ENCODE measurements around the gene ERBB2. TPM values are rescaled to one million over a fixed set of nuclear protein-coding genes. Genes with fewer than 3 reads are reported as not detected.
"Not testable (repeated sequence)": the region's sequence is repeated elsewhere in the genome, so short reads cannot be mapped to it uniquely, and the experiment has no call there.

ERBB2 gene
- total RNA-seq, 2 experiments from 2014 or later, result 4.5 to 4.6 TPM

GRCh38 chr17:39702901-39703893 lies 3.3 kb downstream of the ERBB2 start:
- ChIA-PET CTCF (interaction anchor here (1.4 kb wide), 1 partner anchor 38 kb away, joined by 3 read pairs; the partner anchor contains the start of gene TCAP), POLR2A (interaction anchor here (0.5 kb wide), 1 partner anchor 15 kb away, joined by 6 read pairs; the partner anchor contains the start of gene PGAP3)
- H3K27ac Mint-ChIP-seq, result peak overlapping the region; percentile 44

DNA sequence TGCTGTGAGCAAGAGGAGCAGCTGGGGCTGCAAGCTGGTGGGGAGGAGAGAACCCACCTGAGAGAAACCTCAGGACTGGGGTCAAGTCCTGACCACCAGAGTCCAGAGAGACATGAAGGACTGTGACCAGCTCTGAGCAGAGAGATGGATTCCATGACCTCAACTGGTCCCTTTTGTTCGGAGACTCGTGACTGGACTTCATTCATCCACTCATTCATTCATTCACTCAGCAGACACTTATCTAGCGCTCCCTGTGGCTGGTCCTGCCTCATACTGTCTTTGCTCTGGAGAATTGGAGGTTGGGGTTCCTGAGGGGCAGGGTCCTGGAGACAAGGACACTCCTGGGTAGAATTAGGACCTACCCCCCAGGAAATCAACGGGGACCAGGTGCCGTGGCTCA lies 4.0 kb downstream of the ERBB2 start:
- H3K4me1 Mint-ChIP-seq, result peaks cover 27% of the 10 kb centered on the region
- H3K9me3 Mint-ChIP-seq, result no peaks in the 10 kb centered on the region
- H3K36me3 Mint-ChIP-seq (ENCODE audit: low read depth), result peaks cover 2% of the 10 kb centered on the region
- ChIA-PET CTCF (interaction anchor here (1.6 kb wide), 1 partner anchor 81 kb away, joined by 4 read pairs; no protein-coding TSS in a partner anchor), POLR2A (no interaction called here)
- H3K27me3 Mint-ChIP-seq, result peaks cover 40% of the 10 kb centered on the region
- no peak for DNase-seq
- H3K27ac Mint-ChIP-seq, result no peak overlapping the region
- H3K4me3 Mint-ChIP-seq, result no peak overlapping the region

More at GRCh38 chr17:39702901-39703893, 3.3 kb downstream of the ERBB2 start:
- no peak for DNase-seq
- H3K4me1 Mint-ChIP-seq, result peaks cover 24% of the 10 kb centered on the region
- H3K4me3 Mint-ChIP-seq, result no peak overlapping the region
- H3K36me3 Mint-ChIP-seq (ENCODE audit: low read depth), result peaks cover 3% of the 10 kb centered on the region
- H3K27me3 Mint-ChIP-seq, result peaks cover 42% of the 10 kb centered on the region
- no peaks in the 10 kb centered on the region for H3K9me3 Mint-ChIP-seq

DNA sequence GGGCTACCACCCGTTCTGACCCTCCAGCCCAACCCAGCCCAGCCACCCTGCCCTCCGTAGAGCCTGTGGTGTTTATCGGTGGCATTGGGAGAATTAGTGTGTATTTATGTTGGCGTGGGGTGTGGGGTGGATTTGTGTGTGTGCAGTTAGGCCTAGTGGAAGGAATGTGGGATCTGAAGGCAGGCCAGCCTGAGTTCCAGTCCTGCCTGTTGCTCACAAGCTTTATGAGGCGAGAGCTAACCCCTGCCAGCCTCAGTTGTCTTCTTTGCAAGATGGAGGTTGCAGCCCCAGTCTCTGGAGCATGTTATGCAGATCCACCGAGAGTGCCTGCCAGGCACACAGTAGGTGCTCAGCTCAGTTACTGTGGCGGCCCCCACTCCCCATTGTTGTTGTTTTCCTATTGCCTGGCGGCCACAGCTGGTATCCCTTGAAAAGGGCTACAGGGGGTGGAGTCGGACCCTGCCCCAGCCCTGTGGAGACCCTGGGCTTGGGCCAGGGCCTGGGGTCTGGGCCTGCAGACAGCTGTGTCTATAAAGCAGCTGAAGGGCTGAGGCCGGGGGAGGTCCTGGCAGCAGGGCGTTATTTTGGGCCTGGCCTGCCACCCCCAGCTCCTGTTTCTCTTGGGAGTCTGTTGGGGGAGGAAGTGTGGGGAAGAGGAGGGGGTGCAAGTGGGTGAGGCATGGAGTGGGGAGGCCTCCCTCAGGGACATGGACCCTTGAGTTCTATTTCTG lies 5.1 kb downstream of the ERBB2 start:
- POLR2A ChIA-PET, result no interaction called here
- Mint-ChIP-seq H3K27ac (no peak overlapping the region), H3K4me3 (no peak overlapping the region), H3K9me3 (no peaks in the 10 kb centered on the region), H3K36me3 (ENCODE audit: low read depth) (no peaks in the 10 kb centered on the region), H3K4me1 (peaks cover 28% of the 10 kb centered on the region), H3K27me3 (peaks cover 31% of the 10 kb centered on the region)
- DNase-seq, result no peak
- CTCF ChIA-PET, result interaction anchor here (0.8 to 1.6 kb wide), 4 partner anchors 25 to 83 kb away, joined by 3 to 4 read pairs (median 4); no protein-coding TSS in a partner anchor

DNA sequence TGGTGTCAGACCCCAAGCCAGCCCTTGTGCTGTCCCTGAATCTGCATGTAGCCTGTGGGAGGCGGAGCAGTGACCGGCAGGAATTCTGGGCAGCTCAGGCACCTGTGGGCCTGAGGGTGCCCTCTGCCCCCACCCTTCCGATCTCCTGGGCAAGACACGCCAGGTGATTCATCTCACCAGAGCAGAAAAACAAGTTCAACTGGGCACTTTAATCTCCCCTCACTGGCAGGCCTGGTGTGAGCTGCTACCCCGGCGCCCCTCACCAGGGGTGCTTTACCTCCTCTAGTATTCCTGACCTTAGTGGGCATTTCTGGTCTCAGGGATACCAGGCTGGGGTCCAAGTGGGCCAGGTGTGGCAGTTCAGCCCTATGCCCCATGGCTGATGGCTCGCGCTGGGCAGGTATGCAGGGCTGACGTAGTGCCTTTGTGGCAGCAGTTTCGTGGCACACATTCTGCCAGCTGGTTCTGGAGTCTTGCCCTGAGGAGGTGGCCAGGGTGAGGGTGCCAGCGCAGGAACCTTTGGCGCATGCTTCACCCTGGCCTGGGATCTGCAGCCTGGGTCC lies 6.0 kb downstream of the ERBB2 start:
- CTCF ChIA-PET, result interaction anchor here (1.5 kb wide), 1 partner anchor 75 kb away, joined by 4 read pairs; no protein-coding TSS in a partner anchor
- H3K27me3 Mint-ChIP-seq, result peaks cover 25% of the 10 kb centered on the region
- no peak for DNase-seq
- no peaks in the 10 kb centered on the region for H3K36me3 Mint-ChIP-seq (ENCODE audit: low read depth)
- H3K9me3 Mint-ChIP-seq, result no peaks in the 10 kb centered on the region
- H3K27ac Mint-ChIP-seq, result no peak overlapping the region
- no peak overlapping the region for H3K4me3 Mint-ChIP-seq
- H3K4me1 Mint-ChIP-seq, result peaks cover 28% of the 10 kb centered on the region
- POLR2A ChIA-PET, result no interaction called here

- POLR2A ChIA-PET, result no interaction called here
Measured at GRCh38 chr17:39706383-39706782, 6.5 kb downstream of the ERBB2 start.

DNA sequence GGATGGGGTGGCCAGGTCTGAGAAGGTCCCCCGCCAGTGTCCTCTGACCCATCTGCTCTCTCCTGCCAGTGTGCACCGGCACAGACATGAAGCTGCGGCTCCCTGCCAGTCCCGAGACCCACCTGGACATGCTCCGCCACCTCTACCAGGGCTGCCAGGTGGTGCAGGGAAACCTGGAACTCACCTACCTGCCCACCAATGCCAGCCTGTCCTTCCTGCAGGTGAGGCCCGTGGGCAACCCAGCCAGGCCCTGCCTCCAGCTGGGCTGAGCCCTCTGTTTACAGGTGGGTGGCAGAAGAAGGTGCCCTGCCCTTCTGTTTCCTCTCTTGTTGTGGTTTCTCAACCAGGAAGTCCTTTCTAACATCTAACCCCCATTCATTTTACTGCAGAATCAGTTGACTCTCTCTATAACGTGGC lies 7.1 kb downstream of the ERBB2 start:
- H3K4me3 Mint-ChIP-seq, result no peak overlapping the region
- ChIA-PET CTCF (interaction anchor here (1.1 kb wide), 1 partner anchor 11 kb away, joined by 4 read pairs; no protein-coding TSS in a partner anchor), POLR2A (no interaction called here)
- no peaks in the 10 kb centered on the region for H3K36me3 Mint-ChIP-seq (ENCODE audit: low read depth)
- H3K27ac Mint-ChIP-seq, result peak overlapping the region; percentile 64
- peaks cover 14% of the 10 kb centered on the region for H3K27me3 Mint-ChIP-seq
- no peaks in the 10 kb centered on the region for H3K9me3 Mint-ChIP-seq
- H3K4me1 Mint-ChIP-seq, result peaks cover 28% of the 10 kb centered on the region
- peak; percentile 46 for DNase-seq

More at GRCh38 chr17:39706383-39706782, 6.5 kb downstream of the ERBB2 start:
- Mint-ChIP-seq H3K27ac (peak overlapping the region; percentile 64), H3K4me1 (peaks cover 28% of the 10 kb centered on the region), H3K4me3 (no peak overlapping the region), H3K27me3 (peaks cover 20% of the 10 kb centered on the region), H3K36me3 (ENCODE audit: low read depth) (no peaks in the 10 kb centered on the region), H3K9me3 (no peaks in the 10 kb centered on the region)
- CTCF ChIA-PET, result no interaction called here
- DNase-seq, result no peak

- ChIA-PET POLR2A (no interaction called here), CTCF (no interaction called here)
- Mint-ChIP-seq H3K4me3 (no peak overlapping the region), H3K36me3 (ENCODE audit: low read depth) (no peaks in the 10 kb centered on the region), H3K4me1 (peaks cover 27% of the 10 kb centered on the region), H3K9me3 (no peaks in the 10 kb centered on the region), H3K27me3 (no peaks in the 10 kb centered on the region), H3K27ac (peak overlapping the region; percentile 70)
- DNase-seq, result no peak
Measured at GRCh38 chr17:39709319-39709997, 9.6 kb downstream of the ERBB2 start.

DNA sequence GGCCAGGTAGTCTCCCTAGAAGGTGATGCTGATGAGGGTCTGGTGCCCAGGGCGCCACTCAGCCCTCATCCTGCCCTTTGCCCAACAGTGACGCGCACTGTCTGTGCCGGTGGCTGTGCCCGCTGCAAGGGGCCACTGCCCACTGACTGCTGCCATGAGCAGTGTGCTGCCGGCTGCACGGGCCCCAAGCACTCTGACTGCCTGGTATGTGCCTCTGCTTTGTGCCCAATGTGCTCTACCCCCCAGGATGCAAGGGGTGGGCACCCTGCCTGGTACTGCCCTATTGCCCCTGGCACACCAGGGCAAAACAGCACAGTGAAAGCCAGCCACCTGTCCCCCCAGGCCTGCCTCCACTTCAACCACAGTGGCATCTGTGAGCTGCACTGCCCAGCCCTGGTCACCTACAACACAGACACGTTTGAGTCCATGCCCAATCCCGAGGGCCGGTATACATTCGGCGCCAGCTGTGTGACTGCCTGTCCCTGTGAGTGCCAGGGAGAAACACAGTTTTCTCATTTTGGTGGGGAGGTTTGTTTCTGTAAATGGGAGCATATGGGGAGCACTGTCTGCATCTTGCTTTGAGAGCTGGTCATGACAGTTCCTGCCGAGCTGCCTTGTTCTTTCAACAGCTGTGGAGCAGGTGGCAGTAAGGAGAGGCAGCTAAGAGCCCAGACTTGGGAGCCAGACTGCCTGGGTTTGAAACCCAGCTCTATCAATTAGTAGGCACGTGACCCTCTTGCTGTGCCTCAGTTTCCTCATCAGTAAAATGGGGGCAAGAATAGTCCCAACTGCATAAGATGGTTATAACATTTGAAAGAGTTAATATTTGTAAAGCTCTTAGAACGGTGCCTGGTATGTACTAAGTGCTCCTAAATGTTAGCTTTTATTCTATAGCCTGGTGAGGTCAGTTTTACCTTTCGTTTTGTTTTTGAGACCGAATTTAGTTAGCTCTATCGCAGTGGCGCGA lies 10.4 kb downstream of the ERBB2 start:
- H3K36me3 Mint-ChIP-seq (ENCODE audit: low read depth), result no peaks in the 10 kb centered on the region
- CTCF ChIA-PET, result interaction anchor here (1.2 kb wide), 1 partner anchor 270 kb away, joined by 3 read pairs; the partner anchor contains the start of gene PSMD3
- H3K9me3 Mint-ChIP-seq, result no peaks in the 10 kb centered on the region
- H3K4me1 Mint-ChIP-seq, result peaks cover 27% of the 10 kb centered on the region
- POLR2A ChIA-PET, result no interaction called here
- H3K27ac Mint-ChIP-seq, result peak overlapping the region; percentile 70
- DNase-seq, result no peak
- H3K4me3 Mint-ChIP-seq, result no peak overlapping the region
- H3K27me3 Mint-ChIP-seq, result no peaks in the 10 kb centered on the region

DNA sequence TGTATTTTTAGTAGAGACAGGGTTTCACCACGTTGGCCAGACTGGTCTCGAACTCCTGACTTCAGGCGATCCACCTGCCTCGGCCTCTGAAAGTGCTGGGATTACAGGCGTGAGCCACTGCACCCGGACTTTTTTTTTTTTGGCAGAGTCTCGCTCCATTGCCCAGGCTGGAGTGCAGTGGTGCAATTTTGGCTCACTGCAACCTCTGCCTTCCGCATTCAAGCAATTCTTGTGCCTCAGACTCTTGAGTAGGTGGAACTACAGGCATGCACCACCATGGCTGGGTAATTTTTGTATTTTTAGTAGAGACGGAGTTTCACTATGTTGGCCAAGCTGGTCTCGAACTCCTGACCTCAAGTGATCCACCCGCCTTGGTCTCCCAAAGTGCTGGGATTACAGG lies 11.2 kb downstream of the ERBB2 start:
- H3K4me3 Mint-ChIP-seq; H3K36me3 Mint-ChIP-seq (ENCODE audit: low read depth); DNase-seq; H3K27ac Mint-ChIP-seq; H3K27me3 Mint-ChIP-seq; H3K9me3 Mint-ChIP-seq; POLR2A ChIA-PET: not testable (repeated sequence)
- CTCF ChIA-PET, result interaction anchor here (1.2 kb wide), 1 partner anchor 269 kb away, joined by 3 read pairs; the partner anchor contains the start of gene PSMD3
- H3K4me1 Mint-ChIP-seq, result peaks cover 27% of the 10 kb centered on the region

DNA sequence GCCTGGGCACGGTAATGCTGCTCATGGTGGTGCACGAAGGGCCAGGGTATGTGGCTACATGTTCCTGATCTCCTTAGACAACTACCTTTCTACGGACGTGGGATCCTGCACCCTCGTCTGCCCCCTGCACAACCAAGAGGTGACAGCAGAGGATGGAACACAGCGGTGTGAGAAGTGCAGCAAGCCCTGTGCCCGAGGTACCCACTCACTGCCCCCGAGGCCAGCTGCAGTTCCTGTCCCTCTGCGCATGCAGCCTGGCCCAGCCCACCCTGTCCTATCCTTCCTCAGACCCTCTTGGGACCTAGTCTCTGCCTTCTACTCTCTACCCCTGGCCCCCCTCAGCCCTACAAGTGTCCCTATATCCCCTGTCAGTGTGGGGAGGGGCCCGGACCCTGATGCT lies 12.0 kb downstream of the ERBB2 start:
- H3K4me3 Mint-ChIP-seq, result no peak overlapping the region
- ChIA-PET POLR2A (no interaction called here), CTCF (no interaction called here)
- H3K27me3 Mint-ChIP-seq, result no peaks in the 10 kb centered on the region
- H3K27ac Mint-ChIP-seq, result no peak overlapping the region
- H3K36me3 Mint-ChIP-seq (ENCODE audit: low read depth), result no peaks in the 10 kb centered on the region
- H3K4me1 Mint-ChIP-seq, result peaks cover 22% of the 10 kb centered on the region
- no peak for DNase-seq
- no peaks in the 10 kb centered on the region for H3K9me3 Mint-ChIP-seq

DNA sequence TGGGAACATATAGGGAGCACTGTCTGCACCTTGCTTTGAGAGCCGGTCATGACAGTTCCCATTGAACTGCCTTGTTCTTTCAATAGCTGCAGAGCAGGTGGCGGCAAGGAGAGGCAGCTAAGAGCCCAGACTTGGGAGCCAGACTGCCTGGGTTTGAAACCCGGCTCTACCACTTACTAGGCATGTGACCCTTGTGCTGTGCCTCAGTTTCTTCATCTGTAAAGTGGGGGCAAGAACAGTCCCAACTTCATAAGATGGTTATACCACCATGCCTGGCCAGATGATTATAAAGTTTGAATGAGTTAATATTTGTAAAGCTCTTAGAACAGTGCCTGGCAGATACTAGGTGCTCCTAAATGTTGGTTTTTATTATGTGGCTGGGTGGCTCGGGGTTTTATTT lies 14.4 kb downstream of the ERBB2 start:
- CTCF ChIA-PET, result interaction anchor here (1.3 to 3.0 kb wide), 3 partner anchors 16 to 93 kb away, joined by 3 to 8 read pairs (median 4); partner anchors contain the start of genes MIEN1 and PNMT
- no peaks in the 10 kb centered on the region for H3K9me3 Mint-ChIP-seq

More for the DNA sequence above, 14.4 kb downstream of the ERBB2 start:
- Mint-ChIP-seq H3K4me1 (peaks cover 4% of the 10 kb centered on the region), H3K36me3 (ENCODE audit: low read depth) (no peaks in the 10 kb centered on the region), H3K27ac (no peak overlapping the region), H3K4me3 (no peak overlapping the region), H3K27me3 (no peaks in the 10 kb centered on the region)
- POLR2A ChIA-PET, result no interaction called here
- no peak for DNase-seq
